Spleen (tissue), 3 donors: ENCODE data around the gene CYLD.

Experiments used
- POLR2A ChIP-seq, 3 donors: fragments of 450-650 bp; IDR thresholded peaks; one replicate each; pipeline ENCODE4 v1.5.1; 2017; ENCODE audit warnings: antibody characterized with exemption in 3 of 3, mild to moderate bottlenecking in 1 of 3
- POLR2AphosphoS5 ChIP-seq, 3 donors: sonication (generic); formaldehyde crosslinking; IDR thresholded peaks; one replicate each; pipeline ENCODE4 v1.5.1; 2017; ENCODE audit warnings: antibody characterized with exemption in 3 of 3

GRCh38 chr16:50722405-50722737, 19.5 kb upstream of the CYLD start:
- TF ChIP-seq POLR2AphosphoS5 (IDR thresholded peaks at IDR 0.05) (no peak), POLR2A (IDR thresholded peaks at IDR 0.05) (no peak)
